Measurements from ENCODE around the gene SPATA17. TPM values are rescaled to one million over a fixed set of nuclear protein-coding genes. Genes with fewer than 3 reads are reported as not detected.
"Not testable (repeated sequence)": the region's sequence is repeated elsewhere in the genome, so short reads cannot be mapped to it uniquely, and the experiment has no call there.

Gene SPATA17
- not detected for total RNA-seq

- peak within 1 kb of the TSS; percentile 92 for H3K4me3 Mint-ChIP-seq
- ATAC-seq (replicated peaks): peak; percentile 86
- H3K9me3 Mint-ChIP-seq: no peaks in the 10 kb centered on the region
- H3K4me1 Mint-ChIP-seq: peaks cover 18% of the 10 kb centered on the region
- H3K27me3 Mint-ChIP-seq: peaks cover 3% of the 10 kb centered on the region
- peak within 1 kb of the TSS; percentile 100 for H3K27ac Mint-ChIP-seq
- H3K36me3 Mint-ChIP-seq (ENCODE audit: low read depth): no peaks in the 10 kb centered on the region
Measured at GRCh38 chr1:217630711-217631591, at the start of gene SPATA17, which contains the start of gene GPATCH2. TSS of gene SPATA17 (plus strand) at chr1:217631344. CDS start at chr1:217631379, 35 bp downstream. TSS of gene GPATCH2 (minus strand) at chr1:217631090. CDS start at chr1:217630971, 119 bp downstream.

- not testable (repeated sequence) for H3K4me3 Mint-ChIP-seq; ATAC-seq (replicated peaks); H3K27ac Mint-ChIP-seq; H3K4me1 Mint-ChIP-seq; H3K9me3 Mint-ChIP-seq; H3K27me3 Mint-ChIP-seq
- peaks cover 17% of the 10 kb centered on the region for H3K36me3 Mint-ChIP-seq (ENCODE audit: low read depth)
Measured at GRCh38 chr1:217584286-217584811, 46.8 kb upstream of the SPATA17 start.

GRCh38 chr1:217585577-217585976 lies 45.6 kb upstream of the SPATA17 start:
- Mint-ChIP-seq H3K27ac (no peak overlapping the region), H3K4me1 (no peaks in the 10 kb centered on the region), H3K9me3 (no peaks in the 10 kb centered on the region), H3K4me3 (no peak overlapping the region), H3K27me3 (no peaks in the 10 kb centered on the region), H3K36me3 (ENCODE audit: low read depth) (peaks cover 17% of the 10 kb centered on the region)
- no peak for ATAC-seq (replicated peaks)

- H3K4me3 Mint-ChIP-seq: no peak overlapping the region
- peaks cover 17% of the 10 kb centered on the region for H3K36me3 Mint-ChIP-seq (ENCODE audit: low read depth)
- ATAC-seq (replicated peaks): no peak
- H3K27me3 Mint-ChIP-seq: no peaks in the 10 kb centered on the region
- no peaks in the 10 kb centered on the region for H3K4me1 Mint-ChIP-seq
- no peak overlapping the region for H3K27ac Mint-ChIP-seq
- no peaks in the 10 kb centered on the region for H3K9me3 Mint-ChIP-seq
Measured at GRCh38 chr1:217586586-217586985, 44.6 kb upstream of the SPATA17 start.

- Mint-ChIP-seq H3K4me1 (peaks cover 4% of the 10 kb centered on the region), H3K4me3 (no peak overlapping the region), H3K27ac (no peak overlapping the region), H3K36me3 (ENCODE audit: low read depth) (peaks cover 17% of the 10 kb centered on the region), H3K27me3 (no peaks in the 10 kb centered on the region), H3K9me3 (no peaks in the 10 kb centered on the region)
- ATAC-seq (replicated peaks): no peak
Measured at GRCh38 chr1:217590598-217590997, 40.5 kb upstream of the SPATA17 start.

- Mint-ChIP-seq H3K4me3 (no peak overlapping the region), H3K27me3 (no peaks in the 10 kb centered on the region), H3K9me3 (no peaks in the 10 kb centered on the region), H3K4me1 (peaks cover 4% of the 10 kb centered on the region), H3K36me3 (ENCODE audit: low read depth) (peaks cover 19% of the 10 kb centered on the region), H3K27ac (no peak overlapping the region)
- ATAC-seq (replicated peaks): no peak
Measured at GRCh38 chr1:217599154-217599553, 32.0 kb upstream of the SPATA17 start.

GRCh38 chr1:217602380-217602779 lies 28.8 kb upstream of the SPATA17 start:
- no peaks in the 10 kb centered on the region for H3K4me1 Mint-ChIP-seq
- no peaks in the 10 kb centered on the region for H3K9me3 Mint-ChIP-seq
- no peak overlapping the region for H3K27ac Mint-ChIP-seq
- ATAC-seq (replicated peaks): no peak
- no peak overlapping the region for H3K4me3 Mint-ChIP-seq
- H3K27me3 Mint-ChIP-seq: no peaks in the 10 kb centered on the region
- H3K36me3 Mint-ChIP-seq (ENCODE audit: low read depth): peaks cover 23% of the 10 kb centered on the region

GRCh38 chr1:217605390-217605789 lies 25.8 kb upstream of the SPATA17 start:
- Mint-ChIP-seq H3K36me3 (ENCODE audit: low read depth) (peaks cover 44% of the 10 kb centered on the region), H3K27ac (no peak overlapping the region), H3K27me3 (no peaks in the 10 kb centered on the region), H3K9me3 (no peaks in the 10 kb centered on the region), H3K4me3 (no peak overlapping the region), H3K4me1 (no peaks in the 10 kb centered on the region)
- ATAC-seq (replicated peaks): no peak

- no peak for ATAC-seq (replicated peaks)
- no peak overlapping the region for H3K4me3 Mint-ChIP-seq
- H3K27ac Mint-ChIP-seq: no peak overlapping the region
- no peaks in the 10 kb centered on the region for H3K9me3 Mint-ChIP-seq
- peaks cover 72% of the 10 kb centered on the region for H3K36me3 Mint-ChIP-seq (ENCODE audit: low read depth)
- H3K4me1 Mint-ChIP-seq: peaks cover 5% of the 10 kb centered on the region
- no peaks in the 10 kb centered on the region for H3K27me3 Mint-ChIP-seq
Measured at GRCh38 chr1:217614200-217614712, 16.9 kb upstream of the SPATA17 start.

- peaks cover 23% of the 10 kb centered on the region for H3K4me1 Mint-ChIP-seq
- no peak for ATAC-seq (replicated peaks)
- peaks cover 61% of the 10 kb centered on the region for H3K36me3 Mint-ChIP-seq (ENCODE audit: low read depth)
- H3K9me3 Mint-ChIP-seq: no peaks in the 10 kb centered on the region
- no peak overlapping the region for H3K4me3 Mint-ChIP-seq
- no peaks in the 10 kb centered on the region for H3K27me3 Mint-ChIP-seq
- no peak overlapping the region for H3K27ac Mint-ChIP-seq
Measured at GRCh38 chr1:217617126-217617525, 14.0 kb upstream of the SPATA17 start.

GRCh38 chr1:217620814-217621213 lies 10.3 kb upstream of the SPATA17 start:
- no peak overlapping the region for H3K27ac Mint-ChIP-seq
- H3K36me3 Mint-ChIP-seq (ENCODE audit: low read depth): peaks cover 47% of the 10 kb centered on the region
- no peaks in the 10 kb centered on the region for H3K27me3 Mint-ChIP-seq
- H3K9me3 Mint-ChIP-seq: no peaks in the 10 kb centered on the region
- peak; percentile 98 for ATAC-seq (replicated peaks)
- H3K4me1 Mint-ChIP-seq: peaks cover 27% of the 10 kb centered on the region
- H3K4me3 Mint-ChIP-seq: peak overlapping the region; percentile 17

GRCh38 chr1:217622042-217622441 lies 9.1 kb upstream of the SPATA17 start:
- Mint-ChIP-seq H3K36me3 (ENCODE audit: low read depth) (peaks cover 39% of the 10 kb centered on the region), H3K27me3 (no peaks in the 10 kb centered on the region), H3K4me3 (no peak overlapping the region), H3K9me3 (no peaks in the 10 kb centered on the region), H3K27ac (no peak overlapping the region), H3K4me1 (peaks cover 25% of the 10 kb centered on the region)
- peak; percentile 46 for ATAC-seq (replicated peaks)

GRCh38 chr1:217626321-217626720 lies 4.8 kb upstream of the SPATA17 start:
- ATAC-seq (replicated peaks): peak; percentile 70
- H3K4me3 Mint-ChIP-seq: no peak overlapping the region
- H3K9me3 Mint-ChIP-seq: no peaks in the 10 kb centered on the region
- H3K27me3 Mint-ChIP-seq: no peaks in the 10 kb centered on the region
- H3K4me1 Mint-ChIP-seq: peaks cover 26% of the 10 kb centered on the region
- no peak overlapping the region for H3K27ac Mint-ChIP-seq
- H3K36me3 Mint-ChIP-seq (ENCODE audit: low read depth): no peaks in the 10 kb centered on the region

GRCh38 chr1:217627431-217627830 lies 3.7 kb upstream of the SPATA17 start:
- Mint-ChIP-seq H3K4me3 (no peak overlapping the region), H3K36me3 (ENCODE audit: low read depth) (no peaks in the 10 kb centered on the region), H3K27me3 (no peaks in the 10 kb centered on the region), H3K4me1 (peaks cover 22% of the 10 kb centered on the region), H3K9me3 (no peaks in the 10 kb centered on the region), H3K27ac (no peak overlapping the region)
- ATAC-seq (replicated peaks): no peak

- Mint-ChIP-seq H3K4me1 (no peaks in the 10 kb centered on the region), H3K27me3 (peaks cover 23% of the 10 kb centered on the region), H3K36me3 (ENCODE audit: low read depth) (no peaks in the 10 kb centered on the region), H3K9me3 (no peaks in the 10 kb centered on the region), H3K4me3 (no peak overlapping the region), H3K27ac (no peak overlapping the region)
- no peak for ATAC-seq (replicated peaks)
Measured at GRCh38 chr1:217642455-217642854, 11.3 kb downstream of the SPATA17 start.
